NCI-H1930 (cell line): Measurements from ENCODE around the gene PLEKHH3.
"Not testable (repeated sequence)": the region's sequence is repeated elsewhere in the genome, so short reads cannot be mapped to it uniquely, and the experiment has no call there.

Experiments used
- DNase-seq, 2 experiments: peaks; one replicate each; lab custom pipeline; 2025; lab: John Stamatoyannopoulos, UW

Gene PLEKHH3

GRCh38 chr17:42672038-42672437 is 4.8 kb downstream of the PLEKHH3 start:
- no peak for DNase-seq

- DNase-seq = no peak
Measured at GRCh38 chr17:42670789-42671657, 5.8 kb downstream of the PLEKHH3 start.

- DNase-seq = no peak
Measured at GRCh38 chr17:42669977-42670788, 6.6 kb downstream of the PLEKHH3 start.

- DNase-seq = no peak
Measured at GRCh38 chr17:42669705-42669976, 7.2 kb downstream of the PLEKHH3 start.

GRCh38 chr17:42667088-42667951 is 9.5 kb downstream of the PLEKHH3 start:
- no peak for DNase-seq

- DNase-seq = not testable (repeated sequence)
Measured at GRCh38 chr17:42666126-42666525, 10.7 kb downstream of the PLEKHH3 start.

GRCh38 chr17:42665581-42666001 is 11.2 kb downstream of the PLEKHH3 start:
- DNase-seq = no peak

- DNase-seq = no peak
Measured at GRCh38 chr17:42660692-42661345, 16.0 kb downstream of the PLEKHH3 start.

- DNase-seq = not testable (repeated sequence)
Measured at GRCh38 chr17:42659932-42660274, 16.9 kb downstream of the PLEKHH3 start.

GRCh38 chr17:42659079-42659931 is 17.5 kb downstream of the PLEKHH3 start, which contains the start of gene TUBG2:
Gene TUBG2, plus strand, starts transcription at chr17:42659284. Its CDS starts 220 bp downstream, at chr17:42659504.
- DNase-seq = peak; percentile 91 to 94

- DNase-seq = no peak
Measured at GRCh38 chr17:42657824-42658588, 18.8 kb downstream of the PLEKHH3 start.

- DNase-seq = no peak
Measured at GRCh38 chr17:42655528-42655927, 21.3 kb downstream of the PLEKHH3 start.

- DNase-seq = no peak
Measured at GRCh38 chr17:42653179-42654124, 23.3 kb downstream of the PLEKHH3 start.

- no peak for DNase-seq
Measured at GRCh38 chr17:42651392-42651791, 25.4 kb downstream of the PLEKHH3 start.

- no peak for DNase-seq
Measured at GRCh38 chr17:42647778-42648177, 29.0 kb downstream of the PLEKHH3 start.

GRCh38 chr17:42642336-42642735 is 34.5 kb downstream of the PLEKHH3 start:
- DNase-seq = no peak

- no peak for DNase-seq
Measured at GRCh38 chr17:42640121-42640520, 36.7 kb downstream of the PLEKHH3 start.

GRCh38 chr17:42639525-42640113 is 37.2 kb downstream of the PLEKHH3 start:
- no peak for DNase-seq
